GM18907 (cell line): ENCODE measurements around the gene FAM156A.
"Not testable (repeated sequence)": the region's sequence is repeated elsewhere in the genome, so short reads cannot be mapped to it uniquely, and the experiment has no call there.

Experiments
- ATAC-seq: cut with Tn5 transposase; IDR thresholded peaks from one replicate; pipeline ENCODE4 v1.9.1; 2021; ENCODE audit warnings: mild to moderate bottlenecking, moderate library complexity; ENCODE audit not compliant: unreplicated experiment

FAM156A gene, protein sequence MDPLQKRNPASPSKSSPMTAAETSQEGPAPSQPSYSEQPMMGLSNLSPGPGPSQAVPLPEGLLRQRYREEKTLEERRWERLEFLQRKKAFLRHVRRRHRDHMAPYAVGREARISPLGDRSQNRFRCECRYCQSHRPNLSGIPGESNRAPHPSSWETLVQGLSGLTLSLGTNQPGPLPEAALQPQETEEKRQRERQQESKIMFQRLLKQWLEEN

DNA sequence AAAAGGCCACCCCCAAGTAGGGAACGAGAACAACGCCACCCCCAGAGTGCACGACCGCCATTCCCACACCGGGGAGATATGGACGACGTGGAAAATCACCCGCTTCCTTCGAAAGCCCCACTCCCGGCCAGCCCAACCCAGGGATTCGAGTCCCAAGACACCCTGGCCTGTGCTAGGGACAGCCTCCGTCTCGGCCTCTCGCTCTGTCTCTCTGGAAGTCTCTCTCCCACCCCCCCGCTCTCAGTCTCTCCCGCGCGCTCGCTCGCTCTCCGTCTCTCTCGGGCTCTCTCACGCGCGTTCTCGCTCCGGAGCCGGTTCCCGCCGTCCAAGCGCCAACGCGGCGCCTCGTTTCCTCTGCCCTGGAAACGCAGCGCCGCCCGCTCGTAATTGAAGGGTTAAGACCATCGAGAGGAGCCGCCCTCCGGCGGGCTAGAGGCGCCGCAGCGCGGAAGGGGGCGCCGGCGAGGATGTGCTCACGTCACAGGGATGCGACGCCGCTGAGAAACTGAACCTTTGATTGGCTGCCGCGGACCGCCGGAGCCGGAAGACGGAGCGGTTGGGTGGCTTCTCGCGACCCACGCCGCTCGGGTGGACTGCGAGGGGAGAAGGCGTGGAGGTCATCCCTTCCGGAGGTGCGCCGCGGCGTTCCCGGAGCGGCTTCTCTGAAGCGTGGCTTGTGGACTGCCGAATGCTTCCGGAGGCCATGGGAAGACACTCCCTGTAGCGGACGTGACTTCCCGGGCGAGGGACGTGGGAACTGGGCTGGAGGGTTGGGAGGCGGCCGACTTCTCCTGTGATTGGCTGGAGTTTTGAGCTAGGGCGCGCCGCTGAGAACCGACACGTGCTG is at the start of gene FAM156A:
TSS of gene FAM156A (minus strand) at position 406 of the 847 bp plus-strand sequence. CDS start 9,930 bp downstream, outside the sequence.
- ATAC-seq = peak; percentile 78

GRCh38 chrX:53005327-53005726 is 47.0 kb upstream of the FAM156A start:
- ATAC-seq = no peak

GRCh38 chrX:53004811-53005210 is 46.5 kb upstream of the FAM156A start:
- no peak for ATAC-seq

DNA sequence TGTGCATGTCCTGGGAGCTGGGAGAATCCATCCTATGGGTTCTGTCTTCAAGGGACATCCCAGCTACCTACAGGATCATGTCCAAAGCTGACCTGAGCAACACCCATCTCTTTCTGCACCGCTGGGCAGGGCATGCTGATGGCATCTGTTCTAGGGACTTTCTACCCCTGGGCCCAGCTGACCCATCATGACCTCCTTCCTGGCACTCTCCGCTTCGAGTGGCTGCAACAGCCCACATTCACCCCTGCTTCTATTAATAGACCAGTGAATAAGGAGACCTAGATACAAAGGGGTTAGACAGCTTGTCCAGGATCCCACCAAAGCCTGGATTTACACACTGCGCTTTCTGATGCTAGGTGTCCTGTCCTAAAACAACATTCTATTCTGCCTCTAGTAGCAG is 45.7 kb upstream of the FAM156A start:
- ATAC-seq = no peak

DNA sequence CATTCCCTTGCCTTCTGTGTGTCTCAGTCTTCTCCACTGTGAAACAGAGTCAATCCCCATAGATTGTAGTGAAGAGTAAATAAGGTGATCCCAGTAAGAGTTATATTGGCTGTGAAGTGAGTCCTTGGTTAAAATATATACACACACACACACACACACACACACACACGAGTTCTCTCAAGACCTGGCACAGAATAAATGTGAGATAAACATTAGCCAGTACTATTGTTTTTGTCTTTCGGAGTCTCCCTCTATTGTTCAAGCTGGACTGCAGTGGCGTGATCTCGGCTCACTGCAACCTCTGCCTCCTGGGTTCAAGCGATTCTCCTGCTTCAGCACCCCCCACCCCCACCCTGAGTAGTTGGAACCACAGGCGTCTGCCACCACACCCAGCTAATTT is 44.8 kb upstream of the FAM156A start:
- ATAC-seq = no peak

DNA sequence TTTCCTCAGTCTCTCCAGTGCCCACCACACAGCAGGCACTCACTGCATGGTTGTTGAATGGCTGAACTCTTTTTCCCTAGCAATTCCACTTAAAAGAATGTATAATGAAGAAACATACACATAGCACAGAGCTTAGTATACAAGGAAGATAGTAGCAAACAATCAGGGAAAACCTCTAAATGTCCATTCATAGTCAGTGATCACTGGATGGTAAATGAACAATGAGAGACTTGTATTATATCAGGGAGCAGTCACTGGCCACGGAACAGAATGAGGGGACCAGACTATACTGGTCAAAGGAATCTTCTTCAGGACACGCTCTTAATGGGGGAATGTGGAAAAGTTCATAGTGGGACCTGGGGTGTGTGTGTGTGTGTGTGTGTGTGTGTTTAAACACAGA is 43.6 kb upstream of the FAM156A start:
- ATAC-seq = no peak

DNA sequence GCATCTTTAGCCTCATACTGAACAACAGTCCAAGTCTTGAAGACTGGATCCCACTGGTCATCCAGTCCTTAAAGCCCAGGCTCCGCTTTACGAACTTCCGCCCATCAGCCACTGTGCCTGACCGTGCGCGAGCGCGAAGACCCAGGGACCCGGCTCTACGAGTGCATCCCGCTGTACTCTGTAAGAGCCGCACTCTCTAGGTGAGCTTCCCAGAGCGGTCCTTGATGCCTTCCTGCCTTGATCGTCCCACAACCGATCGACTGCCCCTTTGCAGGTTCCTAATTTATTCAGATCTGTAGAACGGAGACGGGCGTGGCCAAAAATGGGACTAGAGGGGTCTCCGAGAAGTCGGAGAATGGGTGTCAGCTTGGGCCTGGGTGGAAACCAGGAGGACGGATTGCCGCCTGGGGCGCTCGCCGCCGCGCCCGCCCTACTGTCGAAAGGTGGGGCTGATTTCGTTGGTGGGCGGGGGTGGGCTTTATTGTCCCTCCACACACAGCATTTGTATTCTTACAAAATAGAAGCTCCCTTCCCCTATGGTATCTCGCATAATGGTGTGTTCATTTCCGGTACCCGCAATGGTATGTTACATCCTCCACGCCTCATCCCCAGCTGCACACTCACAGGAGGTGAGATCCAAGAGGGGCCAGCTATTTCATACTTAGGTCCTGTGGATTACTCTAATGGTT is 42.3 kb upstream of the FAM156A start:
- no peak for ATAC-seq

- no peak for ATAC-seq
Measured at GRCh38 chrX:52995987-52996331, 37.6 kb upstream of the FAM156A start.

DNA sequence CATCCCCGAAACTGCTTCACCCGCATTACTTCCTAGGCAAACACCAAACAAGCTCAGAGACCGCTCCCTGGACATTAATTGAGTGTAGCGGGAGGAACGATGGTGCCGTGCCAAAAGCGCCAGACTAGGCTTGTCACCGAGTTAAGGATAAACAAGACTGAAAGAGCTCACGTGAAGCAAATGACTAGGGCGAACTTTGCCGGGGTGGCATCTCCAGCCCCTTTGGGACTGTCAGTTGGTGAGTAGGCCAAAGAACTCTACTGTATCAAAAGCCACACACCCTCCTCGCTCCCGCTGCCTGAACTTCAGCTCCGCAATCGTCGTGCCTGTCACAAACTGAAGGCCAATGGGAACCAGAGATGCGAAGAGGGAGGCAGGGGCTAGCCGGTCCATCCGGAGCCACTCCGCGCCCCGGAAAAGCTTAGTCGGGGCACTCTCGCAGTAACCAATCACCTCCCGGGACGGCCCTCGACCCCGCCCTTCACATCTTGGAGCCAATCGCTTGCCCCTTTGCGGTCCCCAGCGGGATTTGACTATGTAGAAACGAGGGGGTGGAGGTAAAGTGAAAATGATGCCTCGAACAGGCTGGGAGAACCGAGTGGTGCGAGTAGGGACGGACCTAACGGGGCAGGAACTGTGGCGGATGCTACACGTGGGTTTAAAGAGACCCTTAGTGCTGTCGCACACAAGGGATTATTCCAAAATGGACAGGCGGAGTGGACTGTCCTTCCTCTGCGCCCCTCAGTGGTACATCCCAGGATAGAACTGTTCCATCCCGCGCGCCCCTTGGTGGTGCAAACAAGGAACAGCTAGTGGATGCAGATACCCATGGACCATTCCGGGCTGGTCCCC is 37.0 kb upstream of the FAM156A start:
- ATAC-seq = peak; percentile 96

DNA sequence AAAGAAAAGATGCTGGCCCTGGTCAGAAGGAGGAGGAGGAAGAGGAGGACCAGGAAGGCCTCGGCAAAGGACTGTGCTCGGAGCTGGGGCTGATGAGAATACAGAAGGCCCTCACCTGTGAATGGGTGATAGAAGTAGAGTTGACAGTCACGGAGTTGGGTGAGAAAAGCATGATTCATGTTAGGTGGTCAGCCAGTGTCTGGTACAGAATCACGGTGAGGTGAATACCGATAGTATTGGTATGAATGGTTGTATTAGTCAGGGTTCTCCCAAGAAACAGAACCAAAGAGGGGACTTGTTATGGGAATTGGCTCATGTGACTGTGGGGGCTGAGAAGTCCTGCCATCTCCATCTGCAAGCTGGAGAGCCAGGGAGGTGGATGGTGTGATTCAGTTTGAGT is 32.5 kb upstream of the FAM156A start:
- ATAC-seq = no peak

GRCh38 chrX:52990011-52990631 is 31.8 kb upstream of the FAM156A start:
- peak; percentile 88 for ATAC-seq

DNA sequence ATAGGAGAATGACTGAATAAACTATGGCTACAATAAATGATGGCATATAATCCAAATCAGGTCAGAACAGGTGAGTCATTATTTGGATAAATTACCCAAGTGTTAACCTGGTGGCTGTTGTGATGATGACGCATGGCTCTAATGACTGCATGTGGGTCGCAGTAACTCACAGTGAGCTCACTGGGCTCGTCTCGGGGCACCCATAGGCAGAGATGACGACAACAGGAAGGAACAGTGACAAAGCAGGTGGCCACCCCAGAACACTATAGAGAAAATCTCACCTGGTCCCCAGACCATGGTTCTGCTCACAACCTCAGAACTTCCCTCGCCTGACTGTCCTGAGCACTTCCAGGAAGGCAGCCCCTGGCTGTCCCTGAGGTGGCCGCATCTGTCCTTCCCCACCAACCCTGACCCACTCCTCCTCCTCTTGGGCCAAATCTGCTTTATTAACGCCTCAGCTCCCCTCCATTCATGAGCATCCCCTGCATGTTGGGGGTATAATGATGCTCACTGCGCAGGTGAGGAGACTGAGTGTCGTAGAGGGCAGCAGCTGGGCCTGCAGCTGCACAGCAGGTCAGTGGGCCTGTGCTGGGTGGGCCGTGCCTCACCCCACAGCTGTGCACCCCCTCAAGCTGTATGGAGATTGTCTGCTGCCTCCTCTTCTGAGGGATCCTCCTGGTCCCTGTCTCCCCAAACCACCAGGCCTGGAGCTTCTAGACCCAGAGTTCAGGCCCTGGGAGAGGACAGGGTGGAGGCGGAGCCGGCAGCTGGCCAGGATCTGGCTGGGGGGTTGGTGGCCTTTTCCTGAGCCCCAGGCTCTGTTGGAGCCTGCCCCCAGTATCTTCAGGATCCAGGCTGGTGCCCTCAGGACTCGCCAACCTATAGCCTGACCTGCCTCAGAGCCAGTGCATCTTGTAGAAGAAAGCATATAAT is 30.9 kb upstream of the FAM156A start:
- ATAC-seq = no peak

GRCh38 chrX:52983321-52984000 is 25.1 kb upstream of the FAM156A start:
- no peak for ATAC-seq

- no peak for ATAC-seq
Measured at GRCh38 chrX:52979993-52980392, 21.7 kb upstream of the FAM156A start.

DNA sequence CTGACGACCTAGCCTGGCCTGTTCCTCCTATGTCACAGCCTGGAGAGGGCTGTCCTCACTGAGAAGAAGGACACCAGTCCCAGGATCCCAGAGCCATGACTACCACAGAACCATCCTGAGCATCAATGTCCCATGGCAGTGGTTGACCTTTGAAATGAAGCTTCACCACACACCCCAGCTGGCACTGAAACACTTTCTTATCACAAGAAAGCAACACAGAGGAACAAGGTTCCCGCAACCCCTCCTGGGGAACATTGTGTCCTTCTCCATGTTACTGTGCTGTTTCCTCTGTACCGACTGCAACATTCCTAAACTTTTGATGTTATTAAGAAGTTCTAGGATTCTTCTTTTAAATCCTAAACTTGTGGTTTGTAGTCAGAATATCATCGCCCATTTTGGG is 21.2 kb upstream of the FAM156A start:
- ATAC-seq = no peak

DNA sequence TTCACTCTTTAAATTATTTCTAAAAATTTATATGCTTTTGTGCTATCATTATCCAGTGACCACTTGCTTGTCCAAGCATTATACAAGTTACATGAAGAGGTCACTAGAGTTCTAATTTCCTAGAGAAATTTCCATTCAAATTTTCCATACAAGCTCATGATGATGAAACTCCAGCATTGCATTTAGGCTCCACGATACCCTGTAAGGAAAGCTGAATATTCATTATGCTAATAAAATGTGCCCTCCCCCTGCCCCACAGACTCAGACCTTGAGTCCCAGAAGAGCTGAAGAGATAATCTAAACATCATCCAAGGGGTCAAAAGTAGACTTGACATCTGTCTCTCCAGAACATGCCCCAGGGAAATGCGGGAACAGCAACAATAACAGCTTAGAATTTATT is 19.6 kb upstream of the FAM156A start:
- no peak for ATAC-seq

DNA sequence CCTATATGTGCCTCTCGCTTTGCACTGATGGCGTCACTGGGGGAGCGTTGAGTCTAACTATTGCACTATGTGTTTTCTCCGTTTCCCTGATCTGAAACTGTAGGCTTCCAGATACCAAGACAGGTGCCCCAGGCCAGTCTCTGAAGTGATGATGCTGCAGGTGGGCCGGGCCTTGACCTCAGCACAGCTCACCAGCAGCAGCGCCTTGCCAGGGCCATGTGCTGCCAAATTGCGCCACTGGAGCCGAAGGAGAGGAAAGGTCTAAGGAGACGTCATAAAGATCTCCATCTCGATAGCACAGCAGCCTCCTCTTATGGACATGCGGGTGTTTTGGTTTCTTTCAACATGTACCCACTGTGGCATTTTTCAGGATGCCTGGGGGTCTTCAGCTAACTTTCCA is 17.3 kb upstream of the FAM156A start:
- ATAC-seq = not testable (repeated sequence)

DNA sequence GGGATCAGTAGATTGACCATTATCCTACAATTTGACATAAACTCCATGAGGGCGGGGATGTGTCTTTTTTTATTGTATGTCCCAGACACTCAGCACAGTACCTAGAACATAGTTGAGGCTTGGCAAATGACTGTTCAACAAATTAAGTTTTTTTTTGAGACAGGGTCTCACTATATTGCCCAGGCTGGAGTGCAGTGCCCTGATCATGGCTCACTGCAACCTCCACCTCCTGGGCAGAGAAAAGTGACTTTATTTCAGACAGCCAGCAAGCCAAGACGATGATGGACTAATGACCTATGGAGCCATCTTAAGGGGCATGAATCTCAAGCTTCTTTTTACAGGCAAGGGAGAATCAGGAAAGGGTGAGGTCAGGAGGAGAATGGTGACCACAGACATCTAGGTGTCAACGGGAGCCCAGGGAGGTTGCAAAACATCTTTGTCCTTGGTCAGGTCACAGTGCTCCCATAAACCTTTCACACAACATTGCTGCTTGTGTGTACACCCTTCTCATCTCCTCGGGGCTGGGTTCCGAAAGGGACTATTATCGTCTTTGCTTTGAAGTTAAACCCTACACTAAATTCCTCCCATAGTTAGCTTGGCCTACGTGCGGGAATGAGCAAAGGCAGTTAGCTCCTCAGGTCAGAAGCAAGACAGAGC is 16.1 kb upstream of the FAM156A start:
- ATAC-seq = not testable (repeated sequence)
